GM21447 (cell line): Measurements from ENCODE around the gene USP36.

Source experiments
- ATAC-seq: cut with Tn5 transposase; IDR thresholded peaks from one replicate; pipeline ENCODE4 v1.9.1; 2021; ENCODE audit not compliant: unreplicated experiment

USP36 gene

GRCh38 chr17:78839235-78839761, 1.3 kb downstream of the USP36 start:
- ATAC-seq = no peak

GRCh38 chr17:78838574-78839005, 2.0 kb downstream of the USP36 start:
- no peak for ATAC-seq

GRCh38 chr17:78836420-78837021, 4.1 kb downstream of the USP36 start:
- ATAC-seq = no peak

GRCh38 chr17:78834571-78834970, 6.0 kb downstream of the USP36 start:
- no peak for ATAC-seq

GRCh38 chr17:78832541-78832810, 8.1 kb downstream of the USP36 start:
- ATAC-seq = no peak

GRCh38 chr17:78831688-78832540, 8.7 kb downstream of the USP36 start:
- ATAC-seq = no peak

GRCh38 chr17:78829477-78829876, 11.1 kb downstream of the USP36 start:
- ATAC-seq = no peak

GRCh38 chr17:78828470-78829185, 12.0 kb downstream of the USP36 start:
- no peak for ATAC-seq

GRCh38 chr17:78826836-78827509, 13.6 kb downstream of the USP36 start:
- no peak for ATAC-seq

GRCh38 chr17:78826421-78826820, 14.2 kb downstream of the USP36 start:
- ATAC-seq = no peak

- no peak for ATAC-seq
Measured at GRCh38 chr17:78825696-78826095, 14.9 kb downstream of the USP36 start.

GRCh38 chr17:78824240-78824639, 16.4 kb downstream of the USP36 start:
- ATAC-seq = no peak

GRCh38 chr17:78823282-78824046, 17.1 kb downstream of the USP36 start:
- ATAC-seq = no peak

- no peak for ATAC-seq
Measured at GRCh38 chr17:78822552-78822951, 18.1 kb downstream of the USP36 start.

GRCh38 chr17:78821961-78822360, 18.7 kb downstream of the USP36 start:
- no peak for ATAC-seq

GRCh38 chr17:78820841-78821240, 19.8 kb downstream of the USP36 start:
- no peak for ATAC-seq

- ATAC-seq = no peak
Measured at GRCh38 chr17:78819806-78820792, 20.5 kb downstream of the USP36 start.

- no peak for ATAC-seq
Measured at GRCh38 chr17:78819402-78819801, 21.2 kb downstream of the USP36 start.

- ATAC-seq = no peak
Measured at GRCh38 chr17:78818932-78819331, 21.7 kb downstream of the USP36 start.
